ENCODE data around the gene TARDBP.
"Not testable (repeated sequence)": the region's sequence is repeated elsewhere in the genome, so short reads cannot be mapped to it uniquely, and the experiment has no call there.

TARDBP gene

DNA sequence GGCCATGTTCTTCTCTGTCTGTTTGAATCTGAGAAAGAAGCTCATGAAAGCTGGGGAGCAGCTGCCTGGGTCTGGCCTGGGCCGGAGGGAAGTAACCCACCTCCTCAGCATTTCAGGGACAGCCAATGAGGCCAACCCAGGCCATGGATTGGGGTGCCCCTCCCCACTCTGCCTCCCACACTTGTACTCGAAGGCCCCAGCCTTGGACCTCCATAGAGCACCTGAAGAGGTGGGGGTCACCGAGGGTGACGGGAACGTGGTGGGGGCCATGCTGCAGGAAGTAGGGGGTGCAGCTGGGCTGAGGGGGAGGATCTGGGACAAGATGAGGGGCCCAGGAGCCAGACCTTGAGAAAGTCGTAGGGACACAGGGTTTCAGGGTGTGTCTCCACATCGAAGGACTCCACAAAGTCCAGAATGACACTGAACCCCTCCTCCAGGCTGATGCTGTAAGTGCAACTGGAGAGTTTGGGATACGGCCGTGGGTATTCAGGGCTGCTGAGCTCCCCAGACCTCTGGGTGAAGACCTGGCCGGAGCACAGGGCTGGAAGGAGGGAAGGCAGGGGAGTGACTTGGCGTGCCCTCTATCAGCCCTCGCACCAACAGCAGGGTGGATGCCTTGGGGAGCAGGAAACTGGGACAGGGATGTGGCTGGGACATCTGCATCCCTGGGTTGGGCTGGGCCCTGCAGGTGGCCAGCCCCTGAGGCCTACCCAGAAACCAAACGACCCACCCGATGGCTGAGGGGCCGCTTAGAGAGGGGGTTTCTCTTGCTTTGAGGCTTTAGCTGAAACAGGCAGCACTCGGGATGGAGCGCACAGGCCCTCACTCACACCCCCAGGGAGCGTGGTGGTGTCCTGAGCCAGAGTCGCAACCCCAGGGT is 30.8 kb downstream of the TARDBP start:
- no peak for DNase-seq (ENCODE audit: low spot score)

GRCh38 chr1:11044086-11044848 is 31.8 kb downstream of the TARDBP start:
- no peak for DNase-seq (ENCODE audit: low spot score)

DNA sequence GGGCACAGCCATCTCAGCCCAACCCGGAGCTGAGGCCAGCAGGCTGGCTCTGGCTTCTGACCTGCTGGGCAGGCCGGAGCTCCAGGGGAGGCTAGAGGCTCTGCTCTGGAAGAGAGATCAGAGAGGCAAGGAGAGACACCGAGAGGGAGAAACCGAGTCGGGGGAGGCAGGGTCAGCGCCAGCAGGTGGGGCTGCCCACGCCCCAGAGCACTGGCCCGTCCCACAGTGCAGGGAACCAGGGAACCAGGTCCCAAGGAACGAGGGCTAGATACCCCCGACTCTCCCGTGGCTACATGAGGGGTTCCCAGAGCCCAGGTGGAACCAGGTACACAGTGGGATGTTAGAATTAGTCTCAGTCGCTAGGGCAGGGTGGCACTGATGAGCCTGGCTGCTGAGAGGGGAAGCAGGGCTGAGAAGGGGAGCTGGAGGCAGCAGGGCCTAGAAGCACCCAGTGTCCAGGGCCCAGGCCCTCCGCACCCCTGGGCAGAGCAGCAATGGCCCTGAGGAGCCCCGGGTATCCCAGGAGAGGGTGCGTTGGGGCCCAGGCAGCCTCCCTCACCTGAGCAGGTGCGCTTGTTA is 32.5 kb downstream of the TARDBP start:
- no peak for DNase-seq (ENCODE audit: low spot score)

DNA sequence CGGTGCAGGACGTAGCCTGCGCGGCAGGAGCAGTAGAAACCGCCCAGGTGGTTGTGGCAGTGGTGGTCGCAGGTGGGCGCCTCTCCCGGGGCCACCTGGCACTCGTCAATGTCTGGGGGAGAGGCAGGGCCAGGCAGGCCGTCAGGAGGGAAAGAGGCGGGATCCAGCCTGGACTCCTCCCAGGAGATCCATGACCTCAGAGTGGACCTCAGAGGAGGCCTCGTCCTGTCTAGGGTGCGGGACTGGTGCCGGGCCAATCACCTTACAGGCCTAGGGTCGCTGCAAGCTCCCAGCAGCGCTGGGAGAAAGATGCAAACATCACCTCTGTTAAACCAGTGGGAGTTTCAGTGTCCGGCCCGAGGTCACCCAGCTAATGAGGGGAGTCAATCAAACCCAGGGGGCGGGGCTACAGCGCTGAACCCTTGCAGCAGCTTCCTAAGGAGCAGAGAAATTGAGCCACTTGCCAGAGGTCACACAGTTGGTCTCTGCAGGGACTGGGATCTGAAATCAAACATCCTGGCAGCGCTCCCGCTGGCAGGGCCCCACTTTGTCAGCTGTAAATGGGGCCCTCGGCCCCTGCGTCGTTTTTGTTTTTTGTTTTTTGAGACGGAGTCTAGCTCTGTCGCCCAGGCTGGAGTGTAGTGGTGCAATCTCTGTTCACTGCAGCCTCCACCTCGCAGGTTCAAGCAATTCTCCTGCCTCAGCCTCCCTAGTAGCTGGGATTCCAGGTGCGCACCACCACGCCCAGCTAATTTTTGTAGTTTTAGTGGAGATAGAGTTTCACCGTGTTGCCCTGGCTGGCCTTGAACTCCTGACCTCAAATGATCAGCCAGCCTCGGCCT is 33.2 kb downstream of the TARDBP start:
- DNase-seq (ENCODE audit: low spot score) = no peak

DNA sequence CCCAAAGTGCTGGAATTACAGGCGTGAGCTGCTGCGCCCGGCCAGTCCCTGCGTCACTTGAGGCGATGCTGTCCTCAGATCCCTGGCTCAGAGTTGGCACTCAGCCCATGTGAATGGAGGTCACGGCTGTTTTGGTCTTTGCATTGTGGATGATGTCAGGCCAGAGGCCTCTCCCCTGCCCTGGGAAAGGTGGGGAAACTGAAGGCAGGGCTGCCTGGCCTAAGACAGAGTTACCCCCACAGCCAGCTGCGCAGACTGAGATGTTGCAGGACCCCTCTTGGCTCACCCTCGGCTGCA is 33.8 kb downstream of the TARDBP start:
- no peak for DNase-seq (ENCODE audit: low spot score)

DNA sequence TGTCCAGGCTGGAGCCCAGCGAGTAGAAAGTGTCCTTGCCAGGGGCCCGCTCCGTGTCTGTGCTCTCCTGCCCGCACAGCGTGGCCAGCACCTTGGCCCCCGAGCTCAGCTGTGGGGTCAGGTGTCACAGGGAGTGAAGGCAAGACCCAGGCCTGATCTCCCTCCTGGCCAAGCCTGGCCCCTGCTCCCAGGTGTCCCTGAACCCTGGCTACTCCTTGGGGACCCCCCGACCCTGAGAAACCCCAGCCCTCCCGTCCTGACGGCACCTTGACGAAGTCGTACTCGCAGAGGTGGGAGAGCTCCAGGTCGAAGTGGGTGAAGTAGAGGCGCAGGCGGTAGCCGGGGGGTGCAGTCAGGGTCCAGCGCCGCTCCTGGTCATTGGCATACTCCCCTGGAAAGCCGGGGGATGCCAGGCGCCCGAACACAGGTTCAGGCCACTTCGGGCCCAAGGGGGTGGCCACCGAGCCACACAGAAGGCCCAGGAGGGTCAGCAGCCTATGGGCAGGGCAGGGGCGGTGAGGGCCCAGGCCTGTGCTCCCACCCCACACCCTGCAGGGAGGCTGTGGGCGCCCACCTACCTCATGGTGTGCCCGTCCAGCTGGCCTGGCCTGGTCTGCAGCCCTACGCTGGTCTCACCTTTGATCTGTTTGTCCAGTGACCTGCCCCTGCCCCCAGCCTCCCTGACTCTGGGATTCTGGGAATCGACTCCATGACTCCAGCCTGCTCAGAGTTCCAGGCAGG is 34.3 kb downstream of the TARDBP start, which contains the start of gene MASP2:
Gene MASP2 (minus strand): TSS at position 615 of the 741 bp plus-strand sequence. CDS start 32 bp downstream, at position 583.
- no peak for DNase-seq (ENCODE audit: low spot score)

- DNase-seq (ENCODE audit: low spot score) = not testable (repeated sequence)
These were observed 38.7 kb downstream of the TARDBP start for GRCh38 chr1:11051121-11051520.

- DNase-seq (ENCODE audit: low spot score) = no peak
These were observed 39.5 kb downstream of the TARDBP start for GRCh38 chr1:11051781-11052511.

GRCh38 chr1:11052839-11053757 is 40.6 kb downstream of the TARDBP start:
- no peak for DNase-seq (ENCODE audit: low spot score)

- DNase-seq (ENCODE audit: low spot score) = no peak
These were observed 41.3 kb downstream of the TARDBP start for GRCh38 chr1:11053758-11054137.

- DNase-seq (ENCODE audit: low spot score) = no peak
These were observed 41.7 kb downstream of the TARDBP start for GRCh38 chr1:11054181-11054580.

DNA sequence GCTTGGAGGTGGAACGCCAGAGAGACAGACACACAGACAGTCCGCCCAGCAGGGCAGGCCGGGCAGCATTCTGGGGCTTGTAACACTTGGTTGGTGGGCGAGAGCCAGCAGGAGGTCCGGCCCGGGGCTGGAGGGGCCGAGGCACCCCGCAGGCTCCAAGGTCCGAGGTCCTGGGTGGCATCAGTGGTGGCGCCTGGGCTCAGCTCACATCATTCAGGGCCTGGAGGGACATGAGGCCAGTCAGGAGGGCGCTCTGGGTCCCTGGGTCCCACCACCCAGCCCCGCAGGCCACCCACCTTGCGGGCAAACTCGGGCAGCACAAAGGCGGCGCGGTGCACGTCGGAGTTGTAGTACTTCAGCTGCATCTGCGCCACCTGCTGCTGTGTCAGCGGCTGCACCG is 42.2 kb downstream of the TARDBP start:
- DNase-seq (ENCODE audit: low spot score) = no peak

- no peak for DNase-seq (ENCODE audit: low spot score)
These were observed 43.2 kb downstream of the TARDBP start for GRCh38 chr1:11055676-11056075.

DNA sequence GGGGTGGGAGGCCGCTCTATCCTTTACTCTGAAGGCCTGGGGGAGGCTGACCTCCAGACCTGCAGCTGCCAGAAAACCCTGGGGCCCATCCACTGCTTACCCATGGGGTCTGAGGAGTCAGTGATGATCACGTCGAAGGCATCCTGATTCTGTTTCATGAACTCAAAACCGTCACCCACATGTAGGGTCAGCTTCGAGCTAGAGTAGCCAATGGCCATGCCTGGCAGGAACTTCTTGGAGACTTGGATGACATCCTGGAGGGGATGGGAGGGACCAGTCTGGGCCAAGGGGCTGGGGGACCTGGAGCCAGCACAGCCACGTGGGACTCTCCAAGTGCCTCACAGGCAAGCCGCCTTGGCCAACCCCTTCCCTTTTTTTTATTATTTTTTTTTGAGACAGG is 44.0 kb downstream of the TARDBP start:
- DNase-seq (ENCODE audit: low spot score) = no peak

GRCh38 chr1:11057477-11057876 is 45.0 kb downstream of the TARDBP start:
- no peak for DNase-seq (ENCODE audit: low spot score)

GRCh38 chr1:11058026-11058425 is 45.6 kb downstream of the TARDBP start:
- no peak for DNase-seq (ENCODE audit: low spot score)

GRCh38 chr1:11058595-11059154 is 46.2 kb downstream of the TARDBP start:
- no peak for DNase-seq (ENCODE audit: low spot score)

GRCh38 chr1:11059155-11059967 is 46.9 kb downstream of the TARDBP start:
- no peak for DNase-seq (ENCODE audit: low spot score)

All from kidney tubule cell (primary cell).